ENCODE results near the gene IL20RA.
A peak's percentile ranks its signal among the peaks of the same experiment; 100 is the strongest.

IL20RA gene

GRCh38 chr6:137067399-137067798 is 22.6 kb upstream of the IL20RA start:
- DNase-seq (ENCODE audit: low spot score in 2 of 2) (no peak), ATAC-seq (no peak)
- Mint-ChIP-seq H3K36me3 (no peaks in the 10 kb centered on the region), H3K4me3 (no peak overlapping the region), H3K4me1 (peaks cover 9% of the 10 kb centered on the region), H3K9me3 (peaks cover 6% of the 10 kb centered on the region), H3K27ac (no peak overlapping the region)

GRCh38 chr6:137058037-137058436 is 13.3 kb upstream of the IL20RA start:
- Mint-ChIP-seq H3K27ac (no peak overlapping the region), H3K4me3 (no peak overlapping the region), H3K4me1 (no peaks in the 10 kb centered on the region), H3K9me3 (no peaks in the 10 kb centered on the region), H3K36me3 (no peaks in the 10 kb centered on the region)
- ATAC-seq (no peak), DNase-seq (ENCODE audit: low spot score in 2 of 2) (no peak)

- no peak overlapping the region for H3K27ac Mint-ChIP-seq
Observed at GRCh38 chr6:137056121-137056880, 11.5 kb upstream of the IL20RA start.

GRCh38 chr6:137051790-137052472 is 7.2 kb upstream of the IL20RA start:
- DNase-seq (ENCODE audit: low spot score in 2 of 2): no peak
- ATAC-seq: no peak
- Mint-ChIP-seq H3K36me3 (peaks cover 5% of the 10 kb centered on the region), H3K9me3 (no peaks in the 10 kb centered on the region), H3K4me1 (no peaks in the 10 kb centered on the region), H3K27ac (no peak overlapping the region), H3K4me3 (no peak overlapping the region)

More at GRCh38 chr6:137056121-137056880, 11.5 kb upstream of the IL20RA start:
- Mint-ChIP-seq H3K4me1 (no peaks in the 10 kb centered on the region), H3K4me3 (no peak overlapping the region), H3K36me3 (peaks cover 5% of the 10 kb centered on the region), H3K9me3 (no peaks in the 10 kb centered on the region)
- DNase-seq (ENCODE audit: low spot score in 2 of 2) (no peak), ATAC-seq (no peak)

GRCh38 chr6:137049095-137049494 is 4.3 kb upstream of the IL20RA start:
- ATAC-seq (no peak), DNase-seq (ENCODE audit: low spot score in 2 of 2) (no peak)
- H3K36me3 Mint-ChIP-seq: peaks cover 5% of the 10 kb centered on the region
- H3K27ac Mint-ChIP-seq: no peak overlapping the region
- no peaks in the 10 kb centered on the region for H3K9me3 Mint-ChIP-seq
- H3K4me1 Mint-ChIP-seq: peaks cover 6% of the 10 kb centered on the region
- no peak overlapping the region for H3K4me3 Mint-ChIP-seq

GRCh38 chr6:137046871-137047412 is 2.2 kb upstream of the IL20RA start:
- DNase-seq (ENCODE audit: low spot score in 2 of 2) (no peak), ATAC-seq (no peak)
- Mint-ChIP-seq H3K4me1 (peaks cover 6% of the 10 kb centered on the region), H3K27ac (no peak overlapping the region), H3K4me3 (no peak overlapping the region), H3K36me3 (no peaks in the 10 kb centered on the region), H3K9me3 (no peaks in the 10 kb centered on the region)

- no peak for ATAC-seq
- DNase-seq (ENCODE audit: low spot score in 2 of 2): no peak
- no peak overlapping the region for H3K27ac Mint-ChIP-seq
- no peaks in the 10 kb centered on the region for H3K9me3 Mint-ChIP-seq
- peak overlapping the region; percentile 69 for H3K4me3 Mint-ChIP-seq
- peaks cover 6% of the 10 kb centered on the region for H3K4me1 Mint-ChIP-seq
- no peaks in the 10 kb centered on the region for H3K36me3 Mint-ChIP-seq
Observed at GRCh38 chr6:137045222-137045789, 541 bp upstream of the IL20RA start.

GRCh38 chr6:137043710-137044365 is 927 bp downstream of the IL20RA start:
- Mint-ChIP-seq H3K4me3 (peak overlapping the region; percentile 69), H3K4me1 (peaks cover 6% of the 10 kb centered on the region), H3K27ac (no peak overlapping the region), H3K36me3 (no peaks in the 10 kb centered on the region), H3K9me3 (no peaks in the 10 kb centered on the region)
- ATAC-seq: peak; percentile 31
- no peak for DNase-seq (ENCODE audit: low spot score in 2 of 2)

- no peak for ATAC-seq
- H3K36me3 Mint-ChIP-seq: no peaks in the 10 kb centered on the region
- no peak overlapping the region for H3K4me3 Mint-ChIP-seq
- H3K4me1 Mint-ChIP-seq: peaks cover 6% of the 10 kb centered on the region
- no peak overlapping the region for H3K27ac Mint-ChIP-seq
- DNase-seq (ENCODE audit: low spot score in 2 of 2): no peak
- no peaks in the 10 kb centered on the region for H3K9me3 Mint-ChIP-seq
Observed at GRCh38 chr6:137040393-137040792, 4.4 kb downstream of the IL20RA start.

- H3K9me3 Mint-ChIP-seq: no peaks in the 10 kb centered on the region
- H3K36me3 Mint-ChIP-seq: peaks cover 2% of the 10 kb centered on the region
- no peak overlapping the region for H3K4me3 Mint-ChIP-seq
- no peak overlapping the region for H3K27ac Mint-ChIP-seq
- DNase-seq (ENCODE audit: low spot score in 2 of 2) (no peak), ATAC-seq (no peak)
- H3K4me1 Mint-ChIP-seq: peaks cover 3% of the 10 kb centered on the region
Observed at GRCh38 chr6:137039010-137039409, 5.8 kb downstream of the IL20RA start.

GRCh38 chr6:137036566-137037300 is 8.0 kb downstream of the IL20RA start:
- Mint-ChIP-seq H3K36me3 (peaks cover 13% of the 10 kb centered on the region), H3K9me3 (no peaks in the 10 kb centered on the region), H3K4me3 (no peak overlapping the region), H3K27ac (no peak overlapping the region), H3K4me1 (peaks cover 23% of the 10 kb centered on the region)
- ATAC-seq (no peak), DNase-seq (ENCODE audit: low spot score in 2 of 2) (no peak)

GRCh38 chr6:137033828-137034227 is 10.9 kb downstream of the IL20RA start:
- ATAC-seq: peak; percentile 100
- H3K4me3 Mint-ChIP-seq: peak overlapping the region; percentile 15
- no peaks in the 10 kb centered on the region for H3K9me3 Mint-ChIP-seq
- peaks cover 14% of the 10 kb centered on the region for H3K36me3 Mint-ChIP-seq
- DNase-seq (ENCODE audit: low spot score in 2 of 2): peak; percentile 43 to 79
- H3K4me1 Mint-ChIP-seq: peaks cover 24% of the 10 kb centered on the region
- peak overlapping the region; percentile 75 for H3K27ac Mint-ChIP-seq

GRCh38 chr6:137031122-137031521 is 13.6 kb downstream of the IL20RA start:
- Mint-ChIP-seq H3K4me3 (no peak overlapping the region), H3K4me1 (peaks cover 24% of the 10 kb centered on the region), H3K9me3 (no peaks in the 10 kb centered on the region), H3K27ac (no peak overlapping the region), H3K36me3 (peaks cover 14% of the 10 kb centered on the region)
- ATAC-seq (no peak), DNase-seq (ENCODE audit: low spot score in 2 of 2) (no peak)

- Mint-ChIP-seq H3K9me3 (no peaks in the 10 kb centered on the region), H3K4me1 (peaks cover 32% of the 10 kb centered on the region), H3K36me3 (peaks cover 11% of the 10 kb centered on the region), H3K27ac (no peak overlapping the region), H3K4me3 (no peak overlapping the region)
- ATAC-seq: no peak
- DNase-seq (ENCODE audit: low spot score in 2 of 2): no peak
Observed at GRCh38 chr6:137028912-137029311, 15.9 kb downstream of the IL20RA start.

Measured in stimulated activated effector memory CD8-positive, alpha-beta T cell treated with anti-CD3 and anti-CD28 coated beads, Interleukin-12 subunit alpha, Interleukin-12 subunit beta, amount 100 ng/mL, for 72 hours (primary cell).